B cell (primary cell): Measurements from ENCODE around the gene NDRG3.

Experiments
- EZH2 ChIP-seq: IDR thresholded peaks from 2 replicates; pipeline ENCODE4 v1.6.1; 2012; ENCODE audit warnings: borderline replicate concordance, low read depth, mild to moderate bottlenecking, moderate library complexity, low read length; ENCODE audit not compliant: insufficient read depth, poor library complexity, severe bottlenecking
- TF ChIP-seq, protein P1 (sequence below): fragments of 200-600 bp; IDR thresholded peaks from one replicate; pipeline ENCODE4 v1.8.0; 2022; ENCODE audit warnings: antibody characterized with exemption, mild to moderate bottlenecking

GRCh38 chr20:36786663-36787062 lies 40.8 kb upstream of the NDRG3 start:
- TF ChIP-seq, protein P1, sequence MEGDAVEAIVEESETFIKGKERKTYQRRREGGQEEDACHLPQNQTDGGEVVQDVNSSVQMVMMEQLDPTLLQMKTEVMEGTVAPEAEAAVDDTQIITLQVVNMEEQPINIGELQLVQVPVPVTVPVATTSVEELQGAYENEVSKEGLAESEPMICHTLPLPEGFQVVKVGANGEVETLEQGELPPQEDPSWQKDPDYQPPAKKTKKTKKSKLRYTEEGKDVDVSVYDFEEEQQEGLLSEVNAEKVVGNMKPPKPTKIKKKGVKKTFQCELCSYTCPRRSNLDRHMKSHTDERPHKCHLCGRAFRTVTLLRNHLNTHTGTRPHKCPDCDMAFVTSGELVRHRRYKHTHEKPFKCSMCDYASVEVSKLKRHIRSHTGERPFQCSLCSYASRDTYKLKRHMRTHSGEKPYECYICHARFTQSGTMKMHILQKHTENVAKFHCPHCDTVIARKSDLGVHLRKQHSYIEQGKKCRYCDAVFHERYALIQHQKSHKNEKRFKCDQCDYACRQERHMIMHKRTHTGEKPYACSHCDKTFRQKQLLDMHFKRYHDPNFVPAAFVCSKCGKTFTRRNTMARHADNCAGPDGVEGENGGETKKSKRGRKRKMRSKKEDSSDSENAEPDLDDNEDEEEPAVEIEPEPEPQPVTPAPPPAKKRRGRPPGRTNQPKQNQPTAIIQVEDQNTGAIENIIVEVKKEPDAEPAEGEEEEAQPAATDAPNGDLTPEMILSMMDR = no peak
- no peak for TF ChIP-seq EZH2
